HG03439 (cell line): Measurements from ENCODE around the gene EIF2B2.

Experiments used
- ATAC-seq: cut with Tn5 transposase; IDR thresholded peaks from one replicate; pipeline ENCODE4 v1.9.1; 2021; ENCODE audit warnings: mild to moderate bottlenecking, moderate library complexity; ENCODE audit not compliant: unreplicated experiment

The EIF2B2 gene

DNA sequence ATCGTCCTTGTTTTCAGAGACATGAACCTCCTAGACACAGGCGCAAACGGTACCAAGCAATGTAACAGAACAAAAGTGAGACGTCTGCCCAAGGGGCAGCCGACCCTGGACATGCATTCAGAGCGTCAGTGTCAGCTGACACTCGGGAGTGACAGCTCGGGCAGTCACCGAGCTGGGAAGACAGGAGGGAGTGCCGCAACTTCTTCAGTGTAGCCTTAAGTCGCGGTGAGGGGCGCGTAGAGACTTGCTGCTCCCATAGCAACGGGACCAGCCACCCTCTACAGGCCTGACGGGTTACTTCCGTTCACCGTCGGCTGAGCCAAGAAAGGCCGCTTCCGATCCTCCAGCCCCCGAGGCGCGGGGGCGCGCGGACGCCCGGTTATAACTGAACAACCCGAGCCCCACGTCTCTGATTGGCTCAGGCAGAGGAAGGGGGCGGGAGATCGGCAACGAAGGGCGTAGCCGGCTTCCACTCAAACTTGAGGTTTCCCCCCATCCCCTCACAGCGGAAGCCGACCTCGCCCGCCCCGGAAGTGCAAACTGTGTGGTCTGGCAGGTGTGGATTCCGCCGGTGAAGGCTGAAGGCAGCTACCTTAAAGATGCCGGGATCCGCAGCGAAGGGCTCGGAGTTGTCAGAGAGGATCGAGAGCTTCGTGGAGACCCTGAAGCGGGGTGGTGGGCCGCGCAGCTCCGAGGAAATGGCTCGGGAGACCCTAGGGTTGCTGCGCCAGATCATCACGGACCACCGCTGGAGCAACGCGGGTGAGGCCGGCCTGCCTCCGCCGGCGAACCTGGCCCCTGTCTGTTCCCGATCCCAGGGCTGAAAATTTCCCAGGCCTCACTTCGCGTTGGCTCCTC, at the start of gene EIF2B2:
TSS of gene EIF2B2 (plus strand) at position 530 of the 858 bp plus-strand sequence. CDS start at position 600, 70 bp downstream.
- ATAC-seq, result peak; percentile 97

DNA sequence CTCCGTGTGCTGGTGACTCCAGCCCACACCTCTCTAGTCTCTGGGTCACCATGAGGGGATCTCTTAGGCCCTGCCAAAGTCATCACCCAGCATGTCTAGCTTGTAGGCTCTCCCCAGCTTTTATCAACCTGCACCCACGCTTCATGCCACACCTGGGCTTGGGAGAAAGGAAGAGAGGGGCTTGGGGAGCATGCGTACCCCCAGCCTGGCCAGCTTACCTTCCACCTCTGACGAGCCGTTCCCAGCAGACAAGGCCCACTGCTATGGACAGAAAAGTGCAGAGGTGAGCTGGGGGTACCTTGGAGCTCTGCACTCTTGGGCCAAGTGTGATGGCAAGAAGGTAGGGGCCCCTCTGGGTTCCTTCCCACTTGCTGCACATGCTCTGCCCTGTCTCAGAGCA, 49.0 kb upstream of the EIF2B2 start:
- ATAC-seq, result no peak

DNA sequence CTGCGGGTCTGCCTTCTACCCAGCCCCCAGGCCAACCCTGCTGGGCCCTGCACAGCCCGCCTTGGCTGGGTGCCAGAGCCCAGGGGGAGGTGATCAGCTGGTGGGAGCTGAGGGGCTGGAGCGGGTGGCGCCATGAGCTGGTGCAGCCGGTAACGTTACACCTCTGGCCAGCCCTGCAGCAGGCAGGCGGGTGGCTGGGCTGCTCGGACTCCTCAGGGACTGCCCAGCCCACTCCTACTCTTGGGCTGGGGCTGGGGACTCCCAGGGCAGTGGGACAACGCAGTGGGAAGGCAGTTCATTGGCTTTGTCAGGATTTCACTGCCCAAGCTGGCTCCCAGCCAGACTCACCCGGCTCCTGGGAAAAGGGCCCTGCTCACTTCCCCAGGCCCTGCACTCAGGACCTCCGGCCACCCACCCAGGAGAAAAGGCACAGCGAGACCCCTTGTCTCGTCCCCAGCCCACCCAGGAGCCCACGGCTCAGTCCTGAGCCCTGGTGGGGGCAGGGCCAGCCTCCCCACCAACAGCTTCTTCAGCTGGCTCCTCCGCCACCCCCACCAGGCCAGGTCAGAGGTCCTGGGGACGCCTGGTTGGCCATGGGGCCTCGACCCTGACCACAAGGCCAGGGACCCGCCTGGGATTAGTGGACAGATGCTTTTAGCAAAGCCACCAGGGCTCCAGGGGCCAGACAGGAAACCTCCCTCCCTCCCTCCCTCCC, 48.3 kb upstream of the EIF2B2 start:
- no peak for ATAC-seq

DNA sequence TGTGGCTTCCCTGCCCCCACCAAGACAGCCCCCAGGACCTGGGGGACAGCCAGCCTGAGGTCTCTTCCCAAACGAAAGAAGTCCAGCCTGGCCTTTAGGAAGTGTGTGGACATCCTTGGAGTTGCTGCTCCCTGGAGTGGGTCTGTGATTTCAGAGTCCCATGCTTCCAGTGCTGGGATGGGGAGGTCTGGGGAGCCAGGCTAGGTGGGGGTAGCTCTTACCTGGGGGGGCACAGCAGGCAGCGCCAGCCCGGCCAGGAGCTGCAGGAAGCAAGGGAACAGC, 47.8 kb upstream of the EIF2B2 start:
- ATAC-seq, result no peak

DNA sequence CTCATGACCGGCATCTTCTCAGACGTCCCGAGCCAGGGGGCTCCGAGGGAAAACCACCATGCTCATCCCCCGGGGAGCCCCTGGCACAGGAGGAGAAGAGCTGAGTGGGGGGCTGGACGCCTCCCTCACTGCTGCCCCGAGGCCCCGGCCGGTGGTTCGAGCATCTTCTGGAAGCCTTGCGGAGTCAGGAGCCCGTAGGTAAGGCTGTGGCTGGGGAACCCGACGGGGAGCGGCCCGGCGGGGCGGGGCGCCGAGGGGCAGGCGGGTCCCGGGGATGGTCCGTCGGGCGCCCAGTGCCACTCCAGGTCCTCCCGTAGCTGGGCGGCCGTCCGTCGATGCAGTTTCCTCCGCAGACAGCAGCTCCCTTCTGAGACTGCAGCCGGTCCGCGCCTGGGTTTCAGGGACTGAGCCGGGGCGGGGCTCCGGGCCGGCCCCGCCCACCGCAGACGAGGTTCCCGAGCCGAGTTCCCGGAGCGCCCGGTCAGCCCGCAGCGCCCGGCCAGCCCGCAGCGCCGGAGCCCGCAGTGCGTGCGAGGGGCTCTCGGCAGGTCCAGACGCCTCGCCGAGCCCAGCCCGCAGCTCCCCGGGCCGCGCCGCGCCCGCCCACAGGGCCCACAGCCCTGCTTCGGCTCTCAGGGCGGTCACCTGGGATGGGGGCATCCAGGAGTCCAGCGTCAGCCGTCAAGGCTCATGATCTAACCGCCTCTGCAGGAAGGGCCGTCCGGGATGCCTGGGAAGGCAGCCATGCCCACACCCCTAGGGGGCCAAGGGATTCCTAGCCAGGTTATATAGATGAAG, 47.3 kb upstream of the EIF2B2 start, which contains the start of gene PGF:
TSS of gene PGF (minus strand) at position 369 of the 798 bp plus-strand sequence. CDS start at position 14, 355 bp downstream.
- no peak for ATAC-seq

DNA sequence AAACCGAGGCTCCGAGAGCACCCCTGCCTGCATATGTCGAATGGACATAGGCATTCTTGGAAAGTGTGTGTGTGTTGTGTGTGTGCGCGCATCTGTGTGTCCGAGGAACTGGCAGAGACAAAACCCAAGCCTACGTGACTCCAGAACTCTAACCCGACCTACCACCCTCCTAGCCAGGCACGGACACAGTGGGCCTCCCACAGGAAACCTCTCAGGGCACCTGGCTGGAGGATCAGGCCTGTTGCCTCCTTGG, 46.8 kb upstream of the EIF2B2 start:
- no peak for ATAC-seq

DNA sequence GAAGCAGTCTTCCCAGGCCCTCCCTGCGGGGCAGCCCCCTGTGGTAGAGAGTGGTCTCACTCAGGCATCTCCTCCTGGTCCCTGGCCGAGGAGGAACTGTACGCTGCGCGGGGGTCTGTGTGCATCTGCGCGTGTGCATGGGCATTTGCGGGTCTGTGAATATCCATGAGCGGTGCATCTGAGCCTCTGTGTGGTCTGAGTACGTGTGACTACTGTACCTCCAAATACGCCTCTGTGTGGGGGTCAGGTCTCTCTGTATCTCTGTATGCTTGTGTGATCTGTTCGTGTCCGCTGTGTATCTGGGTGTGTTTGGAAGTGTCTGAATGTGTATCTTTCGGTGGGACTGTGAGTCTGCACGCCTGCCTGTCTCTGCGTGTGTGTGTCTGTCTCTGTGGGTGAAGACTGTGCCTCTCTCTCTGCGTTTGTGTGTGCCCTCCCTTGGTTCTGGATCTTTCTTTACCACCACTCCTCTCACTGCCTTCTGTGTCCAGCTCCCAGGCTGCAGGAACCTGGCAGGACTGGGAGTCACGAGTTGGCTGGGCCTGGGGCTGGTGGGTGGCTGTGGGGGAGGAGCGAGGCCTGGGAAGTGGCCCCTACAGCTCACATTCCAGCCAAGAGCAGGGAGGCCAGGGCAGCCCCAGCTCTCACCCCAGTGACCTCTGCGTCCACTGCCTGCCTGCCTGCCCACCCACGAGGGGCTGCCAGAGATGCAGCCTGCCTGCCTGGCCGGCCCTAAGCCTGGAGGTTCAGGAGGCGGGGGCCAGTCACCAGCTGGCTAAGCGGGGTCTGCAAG, 46.2 kb upstream of the EIF2B2 start:
- no peak for ATAC-seq

DNA sequence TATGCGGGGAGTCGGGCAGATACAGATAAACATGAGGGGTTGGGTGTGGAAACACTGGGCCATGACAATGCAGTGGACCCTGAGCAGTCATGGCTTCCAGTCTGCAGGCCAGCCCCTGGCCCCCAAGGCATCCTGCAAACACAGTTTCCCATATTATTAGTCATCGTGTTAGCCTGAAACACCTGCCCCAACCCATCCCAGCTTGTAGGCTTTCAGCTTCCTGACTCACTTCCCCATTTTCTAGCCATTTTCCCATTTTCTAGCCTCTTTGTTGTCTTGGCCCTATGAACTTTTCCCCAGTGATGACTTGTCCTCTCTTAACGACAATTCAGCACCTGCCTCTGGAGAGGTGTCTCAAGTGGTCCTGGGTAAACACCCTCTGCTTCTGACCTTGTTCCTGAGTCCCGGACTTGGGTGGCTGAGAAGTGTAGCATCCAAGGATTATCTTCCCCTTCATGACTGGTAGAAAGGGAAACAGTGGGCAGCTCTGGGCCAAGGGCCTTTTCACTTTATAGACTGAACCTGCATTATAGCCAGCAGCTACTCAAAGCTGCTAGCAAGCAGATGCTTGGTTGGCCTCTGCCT, 43.0 kb upstream of the EIF2B2 start:
- ATAC-seq, result no peak

DNA sequence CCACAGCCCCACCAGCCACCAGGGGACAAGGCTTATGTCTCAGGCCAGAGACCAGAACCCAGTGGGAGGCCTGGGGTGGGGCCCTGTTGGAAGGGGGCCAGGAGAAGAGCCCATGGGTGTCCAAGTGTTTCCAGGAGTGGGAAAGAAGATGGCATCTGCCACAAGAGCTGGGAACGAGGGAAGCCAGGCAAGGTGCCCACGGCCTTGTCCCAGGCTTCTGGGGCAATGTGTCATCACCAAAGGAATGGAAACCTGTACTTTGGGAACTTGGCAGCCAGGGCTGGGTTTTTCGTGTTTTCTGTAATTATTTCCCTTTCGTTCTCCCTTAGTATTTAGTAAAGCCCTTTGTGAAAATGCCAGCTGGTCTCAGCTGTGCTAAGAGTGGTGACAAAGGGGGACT, 42.0 kb upstream of the EIF2B2 start:
- ATAC-seq, result no peak

DNA sequence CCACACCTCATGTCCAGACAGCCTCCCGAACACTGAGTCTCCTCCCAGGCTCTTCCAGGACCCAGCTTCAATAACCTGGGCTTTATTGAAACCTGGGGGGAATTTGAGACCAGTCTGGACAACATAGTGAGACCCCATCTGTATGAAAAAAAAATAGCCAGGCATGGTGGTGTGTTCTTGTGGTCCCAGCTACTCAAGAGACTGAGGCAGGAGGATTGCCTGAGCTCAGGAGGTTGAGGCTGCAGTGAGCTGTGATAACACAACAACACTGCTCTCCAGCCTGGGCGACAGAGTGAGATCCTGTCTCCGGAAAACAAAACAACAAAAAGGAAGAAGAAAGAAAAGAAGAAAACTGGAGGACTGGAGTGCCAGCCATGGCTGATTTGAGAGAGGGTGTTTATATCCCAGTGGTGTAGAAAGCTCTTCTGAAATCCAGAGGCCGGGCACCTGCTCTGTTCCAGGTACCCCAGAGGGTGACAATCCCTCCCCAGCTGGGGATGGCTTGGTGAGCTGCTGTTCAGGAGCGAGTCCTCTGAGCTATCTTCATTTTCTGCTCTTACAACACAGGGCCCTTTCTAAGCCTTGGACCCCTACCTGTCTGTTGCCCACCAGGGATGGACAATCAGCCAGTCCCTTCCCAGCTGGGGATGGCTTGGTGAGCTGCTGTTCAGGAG, 41.3 kb upstream of the EIF2B2 start:
- ATAC-seq, result no peak

DNA sequence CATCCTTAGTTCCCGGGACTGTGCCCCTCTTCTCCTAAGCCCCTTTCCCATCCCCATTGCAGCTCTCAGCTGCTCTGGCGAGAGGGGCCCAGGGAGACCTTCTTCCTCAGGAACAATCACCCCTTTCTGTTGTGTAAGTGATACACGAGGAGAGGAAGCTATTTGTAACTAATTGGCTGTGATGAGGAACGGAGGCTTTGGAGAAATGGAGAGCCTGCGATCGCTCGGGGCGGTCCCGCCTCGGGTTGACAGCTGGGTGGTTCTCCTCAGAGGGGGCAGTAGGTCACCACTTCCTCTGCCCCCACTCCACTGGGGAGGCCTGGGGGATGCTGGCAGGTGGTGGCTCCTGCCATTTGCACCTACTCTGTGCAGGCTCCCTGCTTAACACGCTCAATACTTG, 40.7 kb upstream of the EIF2B2 start:
- no peak for ATAC-seq

DNA sequence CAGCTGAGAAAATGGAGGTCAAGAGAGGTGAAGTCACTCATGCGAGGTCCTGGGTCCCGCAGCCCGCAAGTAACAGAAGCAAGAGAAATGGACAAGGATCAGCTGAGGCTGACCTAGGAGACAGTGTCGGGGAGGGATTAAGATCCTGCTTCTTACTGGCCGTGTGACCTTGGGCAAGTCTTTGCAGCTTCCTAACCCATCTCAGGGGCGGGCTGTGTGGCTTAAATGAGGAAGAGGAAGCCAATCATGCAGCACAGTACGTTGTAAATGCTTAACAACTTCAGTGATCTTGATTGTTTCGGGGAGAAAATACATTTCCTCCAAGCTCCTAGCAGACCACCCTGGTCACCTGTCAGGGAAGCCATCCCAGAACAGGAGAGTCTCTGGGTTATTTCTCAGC, 40.2 kb upstream of the EIF2B2 start:
- ATAC-seq, result no peak

DNA sequence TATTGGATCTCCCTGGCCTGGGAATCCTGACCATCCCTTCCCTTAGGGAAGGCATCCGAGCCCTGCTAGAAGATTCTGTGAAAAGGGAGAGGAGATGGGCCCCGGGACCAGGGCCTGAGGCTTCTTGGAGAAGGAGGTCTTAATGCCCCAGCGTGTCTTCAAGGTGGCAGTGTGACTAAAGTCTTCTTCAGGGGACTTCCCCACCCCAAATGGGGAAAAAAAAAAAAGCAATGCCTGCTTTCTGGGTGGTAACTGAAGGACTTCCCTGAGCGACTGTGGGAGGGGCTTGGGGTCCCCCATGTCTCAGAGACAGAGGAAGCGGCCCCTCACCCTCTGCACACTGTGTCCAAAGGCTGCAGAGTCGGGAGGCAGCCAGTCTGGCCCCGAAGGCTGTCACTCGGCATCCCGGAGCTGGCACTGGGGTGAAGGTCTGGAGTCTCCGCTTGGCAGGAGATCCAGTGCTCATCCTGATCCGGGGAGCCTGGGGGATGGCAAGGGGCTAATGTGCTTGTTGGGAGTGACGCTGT, 39.5 kb upstream of the EIF2B2 start:
- ATAC-seq, result no peak

DNA sequence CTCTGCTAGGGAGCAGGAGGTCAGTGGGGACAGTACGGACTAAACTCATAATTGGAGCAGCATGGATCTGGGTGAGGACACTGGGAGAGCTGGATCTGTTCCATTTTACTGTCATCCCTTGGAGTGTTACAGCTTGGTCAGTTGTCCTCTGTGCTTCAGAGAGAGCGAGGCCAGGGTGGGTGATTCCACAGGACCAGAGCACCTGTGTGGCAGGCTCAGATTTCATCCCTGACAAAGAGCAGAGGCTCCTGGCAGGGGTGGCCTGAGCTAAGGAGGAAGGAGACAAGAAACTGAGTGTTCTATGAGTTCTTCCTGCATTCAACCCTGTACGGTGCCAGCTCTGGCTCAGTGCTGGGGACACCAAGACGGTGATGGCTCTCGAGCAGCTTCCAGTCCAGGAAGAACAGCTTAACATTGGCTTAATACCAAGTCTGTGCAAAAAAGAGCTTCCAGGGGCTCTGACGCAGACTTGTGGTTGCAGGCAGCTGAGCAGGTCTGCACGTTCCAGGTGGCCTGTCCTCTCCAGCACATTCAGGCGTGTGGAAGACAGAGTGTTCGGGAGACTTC, 38.9 kb upstream of the EIF2B2 start:
- no peak for ATAC-seq

DNA sequence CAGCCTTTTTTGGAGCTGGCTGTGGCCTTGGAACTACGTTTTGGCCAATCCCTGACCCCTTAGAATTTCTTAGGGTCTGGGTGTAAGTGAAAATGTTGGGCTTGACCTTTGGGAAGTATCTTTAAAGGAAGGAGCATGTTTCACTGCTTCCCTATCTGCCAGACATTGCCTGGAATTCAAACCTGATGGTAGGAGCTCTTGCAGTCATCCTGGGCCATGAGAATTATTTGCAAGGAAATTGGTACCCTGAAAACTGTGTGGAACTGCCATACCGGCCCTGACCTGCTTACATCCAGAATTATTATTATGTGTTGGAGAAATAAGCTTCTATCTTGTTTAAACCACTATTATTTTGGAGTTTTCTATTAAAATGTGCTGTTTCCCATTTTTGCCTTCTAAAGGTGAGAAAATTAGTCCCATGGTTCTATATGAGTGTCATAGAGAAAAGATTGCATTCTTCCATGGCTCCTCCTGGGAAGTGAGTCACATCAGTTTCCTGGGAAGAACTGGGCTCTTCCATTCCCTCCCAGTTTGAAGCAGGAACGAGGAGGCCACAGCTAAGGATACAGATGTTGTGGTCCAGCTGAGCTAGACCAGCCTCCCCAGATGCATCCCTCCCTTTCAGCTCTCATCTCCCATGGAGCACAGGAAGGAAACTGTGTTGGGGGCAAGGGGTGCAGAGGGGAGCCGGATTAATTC, 37.8 kb upstream of the EIF2B2 start:
- ATAC-seq, result no peak

DNA sequence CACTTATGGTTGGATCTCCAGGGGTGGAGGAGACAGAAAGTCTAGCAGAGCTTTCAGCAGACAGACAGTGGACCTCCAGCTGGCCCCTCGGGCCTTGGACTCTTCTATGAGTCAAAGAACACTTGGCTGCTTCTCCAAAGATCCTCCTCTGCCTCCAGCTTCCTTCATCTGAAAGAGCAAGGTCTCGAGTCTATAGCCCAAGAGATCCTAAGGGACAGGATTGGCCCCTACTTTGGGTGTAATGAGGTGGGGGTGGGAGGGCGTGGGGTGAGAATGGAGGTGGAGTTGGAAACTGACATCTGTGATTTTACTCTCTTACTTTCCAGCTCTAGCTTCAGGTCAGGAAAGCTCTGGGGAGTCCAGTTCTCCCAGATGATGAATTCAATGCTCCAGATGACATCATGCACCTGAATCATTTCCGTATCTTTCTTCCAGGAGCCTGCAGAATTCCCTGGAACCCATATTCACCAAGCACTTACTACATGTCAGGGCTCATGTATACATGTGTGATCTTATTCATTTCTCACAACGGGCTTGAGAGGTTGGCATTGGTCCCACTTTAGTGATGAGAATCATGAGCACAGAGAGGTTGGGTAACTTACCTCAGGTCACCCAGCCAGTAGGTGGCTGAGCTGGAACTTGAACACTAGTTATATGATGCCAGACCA, 37.1 kb upstream of the EIF2B2 start:
- no peak for ATAC-seq

DNA sequence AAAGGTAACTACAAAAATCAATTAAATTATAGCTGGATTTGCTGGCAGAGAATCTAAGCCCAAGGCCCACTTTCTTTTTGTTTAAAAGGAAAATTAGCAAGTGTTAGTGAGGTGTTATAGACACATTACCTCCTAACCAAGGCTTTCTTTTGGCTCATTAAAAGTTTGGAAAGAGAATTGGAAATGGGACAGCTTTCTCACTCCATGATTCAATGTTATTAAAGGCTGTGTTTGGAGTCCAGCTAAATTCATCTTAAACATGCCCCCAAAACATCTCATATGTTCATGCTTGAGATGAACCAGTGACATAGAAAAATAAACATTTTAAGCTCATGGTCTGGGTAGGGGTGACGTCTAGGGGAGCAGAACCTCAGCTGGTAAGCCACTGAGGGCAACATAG, 33.9 kb upstream of the EIF2B2 start:
- no peak for ATAC-seq

DNA sequence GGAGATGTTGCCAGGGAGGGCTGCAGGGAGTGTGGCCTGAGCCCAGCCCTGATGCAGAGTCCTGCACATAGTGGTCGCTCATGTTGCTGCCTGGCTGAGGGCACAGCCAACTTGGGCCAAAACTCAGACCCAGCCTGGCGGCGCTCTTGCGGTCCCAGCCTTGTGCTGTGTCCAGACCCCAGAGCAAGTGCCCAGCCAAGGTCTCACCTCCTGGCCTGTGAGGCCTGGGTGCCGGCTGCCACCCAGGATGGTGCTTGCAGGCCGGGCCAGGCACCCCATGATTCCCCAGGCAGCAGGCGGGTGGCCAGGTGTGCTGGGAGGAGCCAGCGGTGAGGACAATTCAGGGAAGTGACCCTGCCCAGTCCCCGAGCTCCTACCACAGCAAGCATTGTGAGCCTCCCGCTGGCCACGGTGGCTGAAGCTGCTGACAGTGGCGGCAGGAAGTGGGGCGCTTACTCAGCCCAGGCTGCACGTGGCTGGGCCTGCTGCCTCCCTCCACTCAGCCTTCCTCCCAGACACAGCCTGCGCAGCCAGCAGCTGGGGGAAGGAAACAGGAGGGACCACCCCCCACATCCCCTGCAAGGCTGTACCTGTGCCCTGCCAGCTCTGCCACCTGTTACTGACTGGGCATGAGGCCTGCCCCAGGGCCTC, 29.6 kb upstream of the EIF2B2 start:
- ATAC-seq, result no peak
